Right lobe of liver (tissue), 4 donors: ENCODE results near the gene FANK1.
"Not testable (repeated sequence)": the region's sequence is repeated elsewhere in the genome, so short reads cannot be mapped to it uniquely, and the experiment has no call there.

Experiments used
- POLR2A ChIP-seq: fragments of 450-650 bp; IDR thresholded peaks from one replicate; pipeline ENCODE4 v1.6.1; 2017; ENCODE audit warnings: antibody characterized with exemption, mild to moderate bottlenecking
- TF ChIP-seq, protein P1 (sequence below), 4 donors: fragments of 200-600 bp in 3 of 4; fragments of 450-650 bp in 1 of 4; IDR thresholded peaks; one replicate each; pipeline versions ENCODE4 v1.5.1 to v1.8.0; 2016 to 2022; ENCODE audit warnings: antibody characterized with exemption in 4 of 4, mild to moderate bottlenecking in 2 of 4
- donor health status: DM: no; HTN: no; CAD: no.
- donor health status: DM: no; HTN: no; CAD: no.
- donor health status: DM: no; HTN: yes; CAD: no.

DNA sequence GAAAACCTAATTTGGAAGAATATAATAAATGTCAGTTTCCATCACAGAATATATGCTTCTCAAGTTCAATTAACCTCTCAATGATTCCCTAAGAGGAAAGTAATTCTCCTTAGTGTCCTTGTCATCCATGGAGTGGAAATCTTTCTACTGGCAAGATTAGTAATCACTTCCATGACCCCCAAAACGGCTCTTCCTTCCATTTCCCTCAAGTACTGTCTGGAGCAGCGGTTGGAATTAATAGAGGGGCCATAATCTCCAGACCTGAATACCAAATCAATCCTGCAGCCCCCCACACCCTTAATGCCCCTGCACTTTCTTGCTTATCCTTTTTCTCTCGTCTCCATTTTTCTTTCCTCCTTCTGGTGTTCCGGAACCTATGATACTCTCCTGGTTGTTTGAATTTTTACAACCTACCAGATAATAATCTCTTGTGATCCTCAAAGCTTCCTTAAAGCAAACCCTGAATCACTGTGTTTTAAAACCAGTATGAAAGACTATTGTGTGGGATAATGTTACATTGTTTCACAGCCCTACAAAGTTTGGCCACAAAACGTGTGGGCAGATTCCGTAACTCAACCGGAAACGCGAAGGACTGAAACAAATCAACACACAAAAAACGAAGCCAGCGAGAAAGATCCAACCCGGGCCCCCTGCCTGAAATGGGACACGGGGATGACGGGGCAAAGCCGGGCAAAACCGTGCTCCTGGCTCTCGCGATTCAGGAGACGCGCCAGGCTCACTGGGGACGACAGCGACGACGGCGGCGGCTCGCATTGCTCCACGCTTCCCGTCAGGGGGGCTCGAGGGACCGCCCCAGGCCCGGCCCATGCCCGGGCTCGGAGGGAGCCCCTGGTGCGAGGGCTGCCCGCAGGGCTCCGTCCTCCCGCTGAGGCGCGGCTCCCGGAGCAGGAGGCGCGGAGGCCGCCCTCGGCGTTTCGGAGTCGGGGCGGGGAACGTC lies 955 bp upstream of the FANK1 start:
- not testable (repeated sequence) for TF ChIP-seq POLR2A
- TF ChIP-seq, protein P1, sequence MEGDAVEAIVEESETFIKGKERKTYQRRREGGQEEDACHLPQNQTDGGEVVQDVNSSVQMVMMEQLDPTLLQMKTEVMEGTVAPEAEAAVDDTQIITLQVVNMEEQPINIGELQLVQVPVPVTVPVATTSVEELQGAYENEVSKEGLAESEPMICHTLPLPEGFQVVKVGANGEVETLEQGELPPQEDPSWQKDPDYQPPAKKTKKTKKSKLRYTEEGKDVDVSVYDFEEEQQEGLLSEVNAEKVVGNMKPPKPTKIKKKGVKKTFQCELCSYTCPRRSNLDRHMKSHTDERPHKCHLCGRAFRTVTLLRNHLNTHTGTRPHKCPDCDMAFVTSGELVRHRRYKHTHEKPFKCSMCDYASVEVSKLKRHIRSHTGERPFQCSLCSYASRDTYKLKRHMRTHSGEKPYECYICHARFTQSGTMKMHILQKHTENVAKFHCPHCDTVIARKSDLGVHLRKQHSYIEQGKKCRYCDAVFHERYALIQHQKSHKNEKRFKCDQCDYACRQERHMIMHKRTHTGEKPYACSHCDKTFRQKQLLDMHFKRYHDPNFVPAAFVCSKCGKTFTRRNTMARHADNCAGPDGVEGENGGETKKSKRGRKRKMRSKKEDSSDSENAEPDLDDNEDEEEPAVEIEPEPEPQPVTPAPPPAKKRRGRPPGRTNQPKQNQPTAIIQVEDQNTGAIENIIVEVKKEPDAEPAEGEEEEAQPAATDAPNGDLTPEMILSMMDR (IDR thresholded peaks at IDR 0.05), result not testable (repeated sequence)
